ENCODE measurements around the gene C19orf53. TPM values are rescaled to one million over a fixed set of nuclear protein-coding genes. Genes with fewer than 3 reads are reported as not detected.

C19orf53 gene
- total and polyA plus RNA-seq, 9 of the 15 experiments (the other 6 are each of a cell fraction or from before 2014, with no cell fraction given), result 98.5 to 441 (median 164) TPM

- Histone ChIP-seq H2AFZ (ENCODE audit: low read depth, low read length) (peak overlapping the region; percentile 96; the same call in 1 of the 2 replicates), H3K79me2 (ENCODE audit: control insufficient read depth, insufficient read depth, low read length) (no peaks in the 10 kb centered on the region; the same call in 2 of the 3 replicates), H4K20me1 (replicated peaks; ENCODE audit: control insufficient read depth, insufficient read depth, low read length) (no peaks in the 10 kb centered on the region), H3K4me2 (ENCODE audit: insufficient read depth, low read length) (peak overlapping the region; percentile 95), H3K9me3 (replicated peaks; ENCODE audit: control insufficient read depth, insufficient read depth, low read depth, low read length) (no peaks in the 10 kb centered on the region), H3K27me3 (ENCODE audit: control insufficient read depth in 2 of 2, insufficient read depth in 2 of 2, low read length in 2 of 2) (no peaks in the 10 kb centered on the region), H3K4me1 (replicated peaks in 1 of 2; ENCODE audit: control insufficient read depth in 2 of 2, insufficient read depth in 2 of 2, low read length in 2 of 2) (peaks cover 11 to 13% of the 10 kb centered on the region in 2 experiments), H3K4me3 (peak overlapping the region; percentile 61), H3K9me1 (ENCODE audit: control insufficient read depth, insufficient read depth, low read length) (no peaks in the 10 kb centered on the region), H3K27ac (ENCODE audit: extremely low read depth, low read depth, low read length) (no peak overlapping the region), H3K9ac (ENCODE audit: insufficient read depth in 1 of 2, low read depth in 2 of 2, low read length in 2 of 2) (peak overlapping the region; percentile 89 to 90; a peak in 3 of 4 replicates), H3K36me3 (ENCODE audit: control insufficient read depth, insufficient read depth, low read length) (no peaks in the 10 kb centered on the region)
- FAIRE-seq (no peak), DNase-seq (ENCODE audit: extremely low read depth in 1 of 4, low spot score in 3 of 4) (no peak), ATAC-seq (no peak)
- CTCF ChIA-PET (ENCODE audit: low intra/inter-chr PET ratio), result no interaction called here
- POLR2A ChIA-PET, result interaction anchor here (0.8 to 1.9 kb wide), 4 partner anchors 15 to 181 kb away, joined by 3 to 18 read pairs (median 6); a partner anchor contains a TSS
- intact Hi-C loops (cut with micrococcal nuclease), result no loop called here
- in situ Hi-C loops (cut with MboI), result no loop called here
- 62% methylated on average over 6 of the region's 8 CpGs for WGBS (ENCODE audit: insufficient coverage, low coverage, missing lambda C conversion rate)
- BruUV-seq (replicated peaks), result no TSS peak
- no peak for TF ChIP-seq ARID3B (CRISPR knock-in tag; IDR thresholded peaks at IDR 0.05; ENCODE audit: borderline replicate concordance)
- no peak for TF ChIP-seq ZHX1 (conservative IDR thresholded peaks at IDR 0.05; ENCODE audit: low read length)
- TF ChIP-seq ZNF121 (CRISPR knock-in tag; conservative IDR thresholded peaks at IDR 0.05), result peak; percentile 91
- TF ChIP-seq SETDB1 (IDR thresholded peaks at IDR 0.05; ENCODE audit: low read length), result no peak
Measured at GRCh38 chr19:13732337-13732736, 41.9 kb upstream of the C19orf53 start.

Data from K562 (cell line).